ENCODE data around the gene CAMK1G. TPM values are rescaled to one million over a fixed set of nuclear protein-coding genes. Genes with fewer than 3 reads are reported as not detected.

CAMK1G gene
- total RNA-seq, 2 experiments from 2014 or later: not detected

DNA sequence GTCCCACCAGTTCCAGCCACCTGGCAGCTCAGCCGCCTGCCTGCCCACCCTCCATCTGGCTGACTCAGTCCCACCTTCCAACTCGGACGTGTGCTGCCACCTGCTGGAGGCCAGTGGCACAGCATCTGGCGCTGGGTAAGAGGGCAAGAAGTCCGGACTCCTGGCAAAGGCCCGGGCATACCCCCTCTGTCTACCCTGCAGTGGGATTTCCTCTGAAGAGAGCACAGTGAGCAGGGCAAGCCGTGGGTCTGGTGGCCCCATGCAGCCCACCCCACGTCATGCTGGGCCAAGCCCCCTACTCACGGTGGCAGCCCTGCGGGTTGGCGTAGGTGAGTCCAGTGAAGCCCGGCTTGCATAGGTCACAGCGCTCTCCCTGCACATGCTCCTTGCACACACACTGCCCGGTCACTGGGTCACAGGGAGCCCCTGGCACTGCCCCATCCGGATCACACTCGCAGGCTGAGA is 44.2 kb downstream of the CAMK1G start:
- CTCF ChIA-PET: interaction anchor here (0.6 to 2.1 kb wide), 35 partner anchors 8 to 180 kb away, joined by 3 to 19 read pairs (median 3); partner anchors contain the start of gene LAMB3

DNA sequence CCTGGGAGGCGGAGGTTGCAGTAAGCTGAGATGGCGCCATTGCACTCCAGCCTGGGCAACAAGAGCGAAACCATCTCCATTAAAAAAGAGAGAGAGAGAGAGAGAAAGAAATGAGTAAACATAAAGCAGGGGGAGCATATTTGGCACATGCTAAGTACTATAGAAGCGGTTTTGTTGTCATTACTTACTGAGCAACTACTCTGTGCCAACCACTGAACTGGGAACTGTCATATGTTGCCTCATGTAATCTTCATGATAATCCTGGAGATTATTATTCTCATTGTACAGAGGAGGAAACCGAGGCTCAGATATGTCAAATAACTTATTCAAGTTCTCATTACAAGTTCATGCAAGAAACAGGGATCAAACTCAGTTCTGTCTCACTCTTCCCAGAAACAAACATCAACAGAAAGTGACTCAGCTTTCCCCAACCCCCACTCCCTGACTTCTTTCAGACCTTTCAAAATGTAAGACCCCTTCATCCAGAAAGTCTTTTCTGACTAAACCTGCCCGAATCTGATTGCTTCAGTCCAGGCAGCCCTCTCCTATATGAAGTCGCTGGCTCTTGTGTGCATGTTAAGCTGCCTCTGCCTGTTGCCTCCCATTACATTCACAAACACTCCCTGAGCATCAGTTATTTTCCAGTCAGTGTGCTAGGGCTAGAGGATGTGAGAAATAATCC is 45.2 kb downstream of the CAMK1G start:
- H3K27me3 Mint-ChIP-seq: no peaks in the 10 kb centered on the region
- no peak overlapping the region for H3K27ac Mint-ChIP-seq
- DNase-seq: no peak
- no peak overlapping the region for H3K4me3 Mint-ChIP-seq
- peaks cover 2% of the 10 kb centered on the region for H3K4me1 Mint-ChIP-seq
- no peak for ATAC-seq
- no peaks in the 10 kb centered on the region for H3K36me3 Mint-ChIP-seq
- CTCF ChIA-PET: interaction anchor here (0.7 to 4.2 kb wide), 11 partner anchors 9 to 109 kb away, joined by 3 to 14 read pairs (median 4); no protein-coding TSS in a partner anchor
- H3K9me3 Mint-ChIP-seq (ENCODE audit: low read depth): no peaks in the 10 kb centered on the region

More for the DNA sequence above, 44.2 kb downstream of the CAMK1G start:
- Mint-ChIP-seq H3K27ac (no peak overlapping the region), H3K9me3 (ENCODE audit: low read depth) (no peaks in the 10 kb centered on the region), H3K36me3 (no peaks in the 10 kb centered on the region), H3K27me3 (no peaks in the 10 kb centered on the region), H3K4me1 (peaks cover 2% of the 10 kb centered on the region), H3K4me3 (no peak overlapping the region)
- ATAC-seq (peak; percentile 88), DNase-seq (peak; percentile 84)

DNA sequence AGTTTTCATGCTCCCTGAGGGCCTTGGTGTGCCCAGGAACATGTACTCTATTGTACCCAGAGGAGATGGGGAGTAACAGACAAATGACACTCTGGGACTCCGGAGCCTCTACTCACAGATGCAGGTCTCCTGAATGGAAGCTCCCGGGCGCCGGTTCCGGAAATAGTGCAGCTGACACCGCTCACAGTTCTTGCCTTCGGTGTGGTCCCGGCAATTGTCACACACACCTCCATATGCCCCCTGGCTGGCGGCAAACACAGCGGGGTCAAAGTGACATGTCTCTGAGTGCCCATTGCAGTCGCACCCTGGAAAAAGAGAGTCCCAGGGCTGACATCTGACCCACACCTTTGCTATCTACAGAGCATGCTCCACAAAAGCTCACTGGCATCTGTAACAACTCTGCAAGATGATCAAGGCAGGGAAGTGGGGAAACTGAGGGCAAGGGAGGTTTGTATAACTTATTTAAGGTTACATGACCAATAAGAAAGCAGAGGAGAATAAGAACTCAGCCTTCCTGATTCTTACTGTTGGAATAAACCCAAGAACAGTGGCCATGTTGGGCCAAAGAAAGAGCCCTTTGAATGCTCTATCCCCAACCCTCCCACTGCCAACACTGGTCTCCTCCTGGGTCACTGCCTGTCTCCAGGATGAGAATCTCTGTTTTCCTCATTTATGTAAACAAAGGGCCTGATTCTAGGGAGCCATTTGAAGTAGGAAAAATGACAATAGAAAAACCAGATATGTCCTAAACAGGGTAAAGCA is 46.3 kb downstream of the CAMK1G start:
- H3K9me3 Mint-ChIP-seq (ENCODE audit: low read depth): no peaks in the 10 kb centered on the region
- no peaks in the 10 kb centered on the region for H3K27me3 Mint-ChIP-seq
- CTCF ChIA-PET: interaction anchor here (1.3 to 4.2 kb wide), 6 partner anchors 8 to 108 kb away, joined by 3 to 14 read pairs (median 4); no protein-coding TSS in a partner anchor
- ATAC-seq (no peak), DNase-seq (no peak)
- no peaks in the 10 kb centered on the region for H3K36me3 Mint-ChIP-seq
- no peak overlapping the region for H3K4me3 Mint-ChIP-seq
- no peak overlapping the region for H3K27ac Mint-ChIP-seq
- peaks cover 2% of the 10 kb centered on the region for H3K4me1 Mint-ChIP-seq

DNA sequence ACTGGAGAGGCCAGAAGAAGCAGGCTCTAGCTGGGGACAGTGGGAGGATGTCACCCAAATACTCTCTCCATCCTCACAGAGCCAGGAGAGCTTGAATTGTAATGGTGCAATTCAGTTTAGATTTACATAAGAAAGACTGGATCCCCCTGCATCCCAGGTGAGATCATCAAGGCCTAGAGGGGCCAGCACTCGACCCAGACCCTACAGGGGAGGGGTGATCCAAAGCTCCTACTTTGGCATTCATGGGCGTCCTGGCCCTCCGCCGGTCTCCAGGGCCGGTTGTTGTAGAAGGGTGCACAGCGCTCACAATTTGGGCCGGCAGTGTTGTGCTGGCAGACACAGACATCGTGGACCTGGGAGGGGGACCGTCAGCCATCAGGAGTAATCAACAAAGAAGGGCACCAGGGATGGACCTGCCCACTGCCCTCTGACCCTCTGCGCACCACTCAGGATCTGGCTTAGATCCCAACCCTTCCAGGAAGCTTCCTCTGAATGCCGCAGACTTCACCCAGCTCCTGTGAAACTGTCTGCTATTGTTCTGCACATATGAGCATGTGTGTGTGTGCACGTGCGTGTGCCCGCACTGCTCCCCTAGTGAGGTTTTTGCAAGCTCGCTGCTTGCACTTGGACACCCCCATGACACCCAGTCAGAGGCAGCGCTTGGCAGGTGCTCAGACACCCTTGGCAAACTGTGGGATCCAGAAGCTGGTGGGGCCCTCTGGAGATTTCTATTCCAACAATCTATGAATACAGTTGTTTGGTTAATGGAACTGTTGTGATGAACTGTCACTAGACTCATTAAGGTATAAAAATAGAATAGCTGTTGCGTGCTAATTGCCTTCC is 47.1 kb downstream of the CAMK1G start:
- DNase-seq (no peak), ATAC-seq (no peak)
- CTCF ChIA-PET: interaction anchor here (1.0 to 4.2 kb wide), 4 partner anchors 11 to 64 kb away, joined by 3 to 14 read pairs (median 6); no protein-coding TSS in a partner anchor
- Mint-ChIP-seq H3K27ac (no peak overlapping the region), H3K4me1 (peaks cover 7% of the 10 kb centered on the region), H3K9me3 (ENCODE audit: low read depth) (no peaks in the 10 kb centered on the region), H3K27me3 (no peaks in the 10 kb centered on the region), H3K4me3 (no peak overlapping the region), H3K36me3 (no peaks in the 10 kb centered on the region)

DNA sequence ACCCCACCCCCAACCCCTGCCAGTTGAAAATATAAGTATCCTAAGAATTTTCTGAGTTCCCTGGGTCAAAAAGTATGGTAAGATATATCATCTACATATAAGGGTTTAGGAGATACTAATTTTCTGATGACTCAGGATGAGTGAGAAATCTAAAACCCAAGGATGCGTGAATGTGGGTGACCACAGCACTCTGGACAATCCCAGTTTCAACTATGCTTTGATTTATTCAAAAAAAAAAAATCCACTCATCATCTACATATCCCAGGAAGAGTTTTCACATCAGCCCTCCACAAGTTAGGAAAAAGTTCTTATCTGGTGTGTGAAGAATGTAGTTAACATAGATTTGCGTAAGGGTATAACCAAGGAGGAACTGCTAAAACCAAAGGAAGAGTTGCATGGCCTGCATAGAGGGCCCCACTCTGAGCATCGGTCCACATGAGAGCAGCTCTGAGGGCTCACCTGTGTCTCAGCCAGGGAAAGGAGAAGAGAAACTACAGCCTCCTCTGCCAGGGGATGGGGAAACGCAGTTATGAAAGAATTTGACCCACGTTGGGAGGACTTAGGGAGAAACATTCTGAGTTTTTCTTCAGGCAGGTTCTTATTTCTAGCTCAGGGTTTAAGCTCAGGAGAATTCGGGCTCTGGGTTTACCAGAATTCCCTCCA is 50.0 kb downstream of the CAMK1G start:
- DNase-seq (no peak), ATAC-seq (no peak)
- Mint-ChIP-seq H3K4me1 (peaks cover 6% of the 10 kb centered on the region), H3K36me3 (no peaks in the 10 kb centered on the region), H3K9me3 (ENCODE audit: low read depth) (no peaks in the 10 kb centered on the region), H3K27me3 (peaks cover 2% of the 10 kb centered on the region), H3K4me3 (no peak overlapping the region), H3K27ac (no peak overlapping the region)
- CTCF ChIA-PET: no interaction called here

DNA sequence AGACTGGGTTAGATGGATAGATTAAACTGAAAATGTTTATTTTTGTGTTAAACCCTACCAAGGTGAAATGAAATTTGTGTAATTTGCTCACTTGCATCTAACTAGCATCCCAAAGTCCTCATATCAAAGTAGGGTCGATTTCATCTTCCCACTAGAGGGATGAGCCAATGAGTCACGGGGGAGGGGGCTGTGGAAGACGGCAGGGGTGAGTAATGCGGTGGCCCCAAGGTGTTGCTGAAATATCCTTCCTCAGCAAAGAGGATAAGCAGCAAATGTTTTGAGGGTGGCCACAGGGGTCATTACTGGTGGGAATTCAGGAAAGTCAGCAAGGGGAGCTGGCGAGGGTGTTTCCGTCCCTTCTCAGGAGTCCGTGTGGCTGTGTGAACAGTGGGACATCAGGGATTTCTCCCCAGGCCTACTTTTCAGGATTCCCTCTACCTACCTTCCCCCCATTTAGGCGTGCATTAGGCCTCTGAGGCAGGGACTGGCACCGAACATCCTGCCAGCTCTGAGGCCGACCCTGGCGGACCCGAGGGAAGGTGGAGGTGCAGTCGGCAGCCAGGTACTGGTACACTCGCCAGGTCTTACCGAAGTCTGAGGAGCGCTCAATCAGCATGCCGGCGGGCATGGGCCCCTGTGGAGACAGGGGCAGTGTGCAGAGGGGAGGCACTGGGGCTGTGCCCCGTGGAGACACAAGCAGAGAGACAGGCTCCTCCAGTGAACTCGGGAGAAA is 50.7 kb downstream of the CAMK1G start:
- peaks cover 6% of the 10 kb centered on the region for H3K4me1 Mint-ChIP-seq
- ATAC-seq (no peak), DNase-seq (no peak)
- no peak overlapping the region for H3K4me3 Mint-ChIP-seq
- H3K9me3 Mint-ChIP-seq (ENCODE audit: low read depth): no peaks in the 10 kb centered on the region
- CTCF ChIA-PET: interaction anchor here (1.5 kb wide), 1 partner anchor 65 kb away, joined by 5 read pairs; no protein-coding TSS in a partner anchor
- no peak overlapping the region for H3K27ac Mint-ChIP-seq
- H3K36me3 Mint-ChIP-seq: no peaks in the 10 kb centered on the region
- peaks cover 2% of the 10 kb centered on the region for H3K27me3 Mint-ChIP-seq

DNA sequence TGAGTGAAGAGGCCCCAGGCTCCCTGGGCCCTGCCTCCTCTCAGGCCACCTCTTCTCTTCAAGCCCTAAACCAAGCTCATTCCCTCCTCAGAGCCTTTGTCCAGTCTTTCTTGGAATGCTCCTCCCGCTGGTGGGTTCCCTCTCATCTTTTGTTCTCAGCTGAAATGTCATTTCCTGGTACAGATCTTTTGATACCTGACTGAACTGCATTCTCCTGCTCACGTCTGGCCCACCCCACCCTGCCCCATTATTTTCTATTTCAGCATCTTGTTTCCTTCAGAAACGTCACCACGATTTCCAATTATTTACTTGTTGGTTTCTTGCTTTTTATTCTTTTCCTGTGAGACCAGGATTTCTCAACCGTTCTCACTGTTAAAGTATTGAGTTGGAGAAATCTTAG is 52.3 kb downstream of the CAMK1G start:
- no peak overlapping the region for H3K27ac Mint-ChIP-seq

DNA sequence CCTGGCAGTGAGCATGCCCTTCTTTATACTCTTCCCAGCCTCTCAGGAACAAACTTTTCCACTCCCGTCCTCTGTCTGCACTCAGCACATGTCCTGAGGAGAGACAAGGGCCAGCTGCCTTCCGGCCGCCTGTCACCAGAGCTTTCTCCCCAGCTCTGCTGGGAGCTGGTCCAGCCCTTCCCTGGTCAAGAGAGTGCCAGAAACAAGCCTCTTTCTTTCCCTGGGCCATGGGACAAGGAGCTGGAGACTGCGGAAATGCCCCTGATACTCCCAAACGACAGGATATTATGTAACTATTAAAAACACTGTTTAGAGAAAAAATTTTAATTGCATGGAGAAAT is 58.3 kb downstream of the CAMK1G start:
- DNase-seq (no peak), ATAC-seq (no peak)
- Mint-ChIP-seq H3K4me1 (no peaks in the 10 kb centered on the region), H3K9me3 (ENCODE audit: low read depth) (no peaks in the 10 kb centered on the region), H3K27ac (no peak overlapping the region), H3K4me3 (no peak overlapping the region), H3K27me3 (peaks cover 2% of the 10 kb centered on the region), H3K36me3 (no peaks in the 10 kb centered on the region)
- CTCF ChIA-PET: interaction anchor here (0.9 to 1.8 kb wide), 4 partner anchors 10 to 14 kb away, joined by 3 to 4 read pairs (median 4); no protein-coding TSS in a partner anchor

More for the DNA sequence above, 52.3 kb downstream of the CAMK1G start:
- ATAC-seq: no peak
- CTCF ChIA-PET: interaction anchor here (0.9 to 1.6 kb wide), 3 partner anchors 9 to 70 kb away, joined by 3 to 5 read pairs (median 4); no protein-coding TSS in a partner anchor
- H3K9me3 Mint-ChIP-seq (ENCODE audit: low read depth): no peaks in the 10 kb centered on the region
- DNase-seq: no peak
- no peaks in the 10 kb centered on the region for H3K36me3 Mint-ChIP-seq
- H3K4me3 Mint-ChIP-seq: no peak overlapping the region
- H3K27me3 Mint-ChIP-seq: peaks cover 2% of the 10 kb centered on the region
- H3K4me1 Mint-ChIP-seq: peaks cover 6% of the 10 kb centered on the region

DNA sequence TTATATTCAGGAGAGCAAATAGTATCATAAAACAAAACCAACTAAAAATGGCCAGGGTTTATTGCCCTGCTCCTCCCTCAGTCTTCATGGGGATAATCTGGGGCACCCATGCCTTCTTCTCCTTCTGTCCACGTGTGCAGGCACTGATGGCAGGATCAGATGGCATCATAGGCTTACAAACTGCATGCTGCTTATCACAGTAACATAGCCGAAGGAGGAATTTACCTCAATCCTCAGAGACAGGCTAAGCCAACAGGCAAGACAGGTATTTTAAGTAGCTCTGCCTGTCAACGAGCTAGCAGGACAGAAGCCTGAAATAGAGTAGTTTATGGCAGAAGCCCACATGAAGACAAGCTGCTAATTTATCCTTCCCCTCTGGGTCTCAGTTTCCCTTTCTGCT is 59.3 kb downstream of the CAMK1G start:
- no peak for DNase-seq
- Mint-ChIP-seq H3K27ac (no peak overlapping the region), H3K27me3 (peaks cover 2% of the 10 kb centered on the region), H3K9me3 (ENCODE audit: low read depth) (no peaks in the 10 kb centered on the region), H3K36me3 (no peaks in the 10 kb centered on the region), H3K4me1 (no peaks in the 10 kb centered on the region), H3K4me3 (no peak overlapping the region)
- CTCF ChIA-PET: interaction anchor here (0.9 to 2.1 kb wide), 4 partner anchors 11 to 105 kb away, joined by 3 to 10 read pairs (median 4); no protein-coding TSS in a partner anchor
- ATAC-seq: no peak

DNA sequence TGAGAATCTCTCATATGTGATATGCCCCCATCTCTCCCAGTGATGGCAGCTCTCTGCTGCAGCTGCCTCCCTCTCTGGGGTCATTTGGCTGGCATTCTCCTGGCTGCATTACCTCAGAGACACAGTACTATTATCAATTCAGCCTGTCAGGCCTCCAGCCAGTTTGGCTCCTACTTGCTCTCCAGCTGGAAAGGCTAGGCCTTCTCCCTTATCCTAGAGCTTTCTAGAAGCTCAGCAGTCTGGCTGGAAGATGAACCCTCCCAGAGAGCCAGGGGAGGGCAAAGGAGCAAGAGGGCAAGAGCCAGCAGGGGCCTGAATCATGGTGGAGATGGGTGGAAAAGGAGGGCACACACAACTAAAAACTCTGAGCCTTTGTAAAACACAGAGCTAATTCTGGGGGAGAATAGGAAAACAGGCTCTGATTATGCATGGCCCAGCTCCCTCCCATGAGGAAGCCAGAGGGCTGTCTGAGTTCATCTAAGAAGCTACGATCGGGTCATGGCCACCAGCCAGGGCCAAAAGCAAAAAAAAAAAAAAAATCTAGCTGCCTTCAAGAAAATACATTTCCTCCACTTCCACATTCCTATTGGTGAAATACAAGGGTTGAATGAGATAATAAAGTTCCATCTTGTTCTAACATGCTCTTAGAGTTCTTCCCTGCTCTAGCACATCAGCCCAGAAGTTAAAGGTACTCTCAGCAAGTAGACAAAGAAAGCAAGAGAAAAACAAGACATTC is 59.9 kb downstream of the CAMK1G start:
- no peak overlapping the region for H3K27ac Mint-ChIP-seq
- no peaks in the 10 kb centered on the region for H3K4me1 Mint-ChIP-seq
- H3K27me3 Mint-ChIP-seq: no peaks in the 10 kb centered on the region
- ATAC-seq (no peak), DNase-seq (no peak)
- no peaks in the 10 kb centered on the region for H3K9me3 Mint-ChIP-seq (ENCODE audit: low read depth)
- H3K4me3 Mint-ChIP-seq: no peak overlapping the region
- CTCF ChIA-PET: interaction anchor here (0.6 to 2.1 kb wide), 4 partner anchors 67 to 105 kb away, joined by 3 to 10 read pairs (median 4); no protein-coding TSS in a partner anchor
- H3K36me3 Mint-ChIP-seq: no peaks in the 10 kb centered on the region

DNA sequence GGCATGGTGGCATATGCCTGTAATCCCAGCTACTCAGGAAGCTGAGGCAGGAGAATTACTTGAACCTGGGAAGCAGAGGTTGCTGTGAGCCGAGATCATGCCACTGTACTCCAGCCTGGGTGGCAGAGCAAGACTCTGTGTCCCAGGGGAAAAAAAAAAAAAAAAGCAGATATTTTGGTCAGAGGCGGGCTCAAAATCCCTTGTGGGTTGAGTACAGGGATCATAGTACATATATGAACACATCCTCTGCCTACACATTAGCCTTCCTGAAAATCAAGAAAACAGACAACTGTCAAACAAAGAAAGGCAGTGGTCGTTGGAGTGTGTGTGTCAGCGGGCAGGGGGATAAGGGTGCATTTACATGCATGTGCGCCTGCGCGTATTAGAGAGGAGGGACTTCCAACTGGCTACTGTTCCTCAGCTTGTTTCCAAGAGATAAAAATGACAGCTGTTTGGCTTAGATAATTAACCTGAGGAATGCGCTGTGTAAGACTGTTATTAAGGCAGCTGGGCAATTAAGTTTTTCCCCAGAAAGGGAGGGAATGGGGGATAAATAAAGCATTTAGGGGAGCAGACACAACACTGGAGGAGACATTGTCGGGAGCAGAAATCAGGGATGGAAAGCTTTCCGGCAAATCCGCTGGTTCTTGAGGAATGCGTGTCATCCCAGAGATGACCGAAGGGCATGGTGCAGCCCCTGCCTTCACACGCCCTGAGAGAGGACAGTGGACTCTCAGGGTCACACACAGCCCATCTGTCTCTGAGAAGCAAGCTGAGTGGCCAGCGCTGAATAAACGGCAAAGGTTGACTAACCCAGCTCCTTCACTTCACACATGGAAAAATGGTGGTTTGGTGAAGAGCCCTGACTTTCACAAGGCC is 62.3 kb downstream of the CAMK1G start:
- no peaks in the 10 kb centered on the region for H3K36me3 Mint-ChIP-seq
- no peak for DNase-seq
- H3K27me3 Mint-ChIP-seq: no peaks in the 10 kb centered on the region
- H3K4me3 Mint-ChIP-seq: no peak overlapping the region
- no peak for ATAC-seq
- no peaks in the 10 kb centered on the region for H3K9me3 Mint-ChIP-seq (ENCODE audit: low read depth)
- H3K4me1 Mint-ChIP-seq: peaks cover 13% of the 10 kb centered on the region
- no peak overlapping the region for H3K27ac Mint-ChIP-seq
- CTCF ChIA-PET: no interaction called here
